H1 (cell line): ENCODE measurements around the gene CPT1A. TPM values are rescaled to one million over a fixed set of nuclear protein-coding genes. Genes with fewer than 3 reads are reported as not detected.

Experiments used
- CTCF ChIA-PET: fragments of 300-600 bp; sonication (Branson Sonifier 250); formaldehyde crosslinking; loops from one replicate; lab custom pipeline; 2021; ENCODE audit not compliant: partially characterized antibody; lab: Charles Lee
- POLR2A ChIA-PET: fragments of 300-600 bp; sonication (Branson Sonifier 250); formaldehyde crosslinking; loops from one replicate; lab custom pipeline; 2021; ENCODE audit warnings: inconsistent platforms; ENCODE audit not compliant: partially characterized antibody; lab: Charles Lee
- DNase-seq, 2 experiments: peaks; one replicate each; pipeline versions ENCODE4 v3.0.0 to v3.0.0-alpha.2; 2010 to 2022; ENCODE audit warnings: low spot score in 2 of 2, low read depth in 1 of 2, mixed read lengths in 1 of 2
- FAIRE-seq: peaks from 2 replicates; lab custom pipeline; 2011; peaks lifted over from hg19 to GRCh38; lab: Jason Lieb, UNC
- H2AFZ ChIP-seq: 2 replicates; pipeline ENCODE4 v1.8.1; 2012; ENCODE audit warnings: low read length, inconsistent platforms
- H2AK5ac ChIP-seq: 2 replicates; pipeline ENCODE4 v1.6.1; 2013; ENCODE audit warnings: low read depth, low read length
- H2BK120ac ChIP-seq: replicated peaks from 2 replicates; pipeline ENCODE3; 2013; ENCODE audit warnings: low read depth, low read length, inconsistent platforms
- H2BK12ac ChIP-seq: 2 replicates; pipeline ENCODE4 v1.6.1; 2013; ENCODE audit warnings: low read depth, low read length
- H2BK15ac ChIP-seq: 2 replicates; pipeline ENCODE4 v1.6.1; 2013; ENCODE audit warnings: low read length
- H2BK20ac ChIP-seq: 2 replicates; pipeline ENCODE4 v1.6.1; 2013; ENCODE audit warnings: low read length
- H2BK5ac ChIP-seq: 2 replicates; pipeline ENCODE4 v1.6.1; 2013; ENCODE audit warnings: low read depth, low read length
- H3K14ac ChIP-seq: 2 replicates; pipeline ENCODE4 v1.6.1; 2013; ENCODE audit warnings: inconsistent platforms; ENCODE audit not compliant: insufficient read length
- H3K18ac ChIP-seq: 2 replicates; pipeline ENCODE4 v1.6.1; 2013; ENCODE audit warnings: low read length; ENCODE audit errors: extremely low read depth
- H3K23ac ChIP-seq: 2 replicates; pipeline ENCODE4 v1.6.1; 2013; ENCODE audit warnings: inconsistent platforms; ENCODE audit not compliant: insufficient read length
- H3K23me2 ChIP-seq: 2 replicates; pipeline ENCODE4 v1.6.1; 2013; ENCODE audit warnings: low read depth, low read length
- H3K27ac ChIP-seq: 2 replicates; pipeline ENCODE4 v1.6.1; 2011; ENCODE audit warnings: low read depth, low read length, inconsistent platforms
- H3K27me3 ChIP-seq, 4 experiments: replicated peaks in 1 of 4; 1 replicate in 1 of 4; 2 replicates in 3 of 4; pipeline versions ENCODE4 v1.6.1 to v1.8.1; 2011 to 2013; ENCODE audit warnings: low read length in 3 of 4, mild to moderate bottlenecking in 3 of 4, inconsistent platforms in 2 of 4, mixed read lengths in 2 of 4, moderate library complexity in 1 of 4; ENCODE audit not compliant: control insufficient read depth in 3 of 4, insufficient read depth in 3 of 4; ENCODE audit errors: extremely low read depth in 1 of 4
- H3K36me3 ChIP-seq, 4 experiments: 2 replicates each; pipeline versions ENCODE4 v1.6.1 to v1.8.1; 2011 to 2013; ENCODE audit warnings: mild to moderate bottlenecking in 4 of 4, low read length in 3 of 4, moderate library complexity in 2 of 4, control low read depth in 1 of 4, inconsistent platforms in 1 of 4; ENCODE audit not compliant: insufficient read depth in 4 of 4, control insufficient read depth in 2 of 4
- H3K4ac ChIP-seq: replicated peaks from 2 replicates; pipeline ENCODE3; 2013; ENCODE audit warnings: low read length, low read depth, mixed read lengths, inconsistent platforms; ENCODE audit not compliant: insufficient read length
- H3K4me1 ChIP-seq, 4 experiments: replicated peaks in 1 of 4; 1 replicate in 1 of 4; 2 replicates in 3 of 4; pipeline versions ENCODE4 v1.6.1 to v1.8.1; 2011 to 2013; ENCODE audit warnings: low read length in 3 of 4, inconsistent platforms in 2 of 4, mixed read lengths in 1 of 4; ENCODE audit not compliant: insufficient read depth in 4 of 4, control insufficient read depth in 3 of 4
- H3K4me2 ChIP-seq, 2 experiments: 2 replicates each; pipeline versions ENCODE4 v1.6.1 to v1.8.1; 2011 to 2013; ENCODE audit warnings: low read depth in 2 of 2, low read length in 2 of 2, control low read depth in 1 of 2, inconsistent platforms in 1 of 2, mild to moderate bottlenecking in 1 of 2; ENCODE audit not compliant: insufficient read depth in 1 of 2
- H3K4me3 ChIP-seq, 4 experiments: fragments of 200-600, 300-600 bp in 1 of 4; sonication (generic), shearing (Covaris generic), sonication (Bioruptor Twin) in 1 of 4; 2 replicates each; pipeline versions ENCODE4 v1.5.1 to v1.8.1; 2011 to 2016; ENCODE audit warnings: low read length in 4 of 4, low read depth in 3 of 4, control low read depth in 2 of 4, inconsistent platforms in 2 of 4, mild to moderate bottlenecking in 2 of 4, mixed read lengths in 1 of 4, moderate library complexity in 1 of 4; ENCODE audit not compliant: insufficient read depth in 2 of 4; ENCODE audit errors: extremely low read depth in 1 of 4
- H3K56ac ChIP-seq: replicated peaks from 2 replicates; pipeline ENCODE3; 2013; ENCODE audit warnings: low read depth, mild to moderate bottlenecking, mixed read lengths, low read length, inconsistent platforms; ENCODE audit not compliant: insufficient read length
- H3K79me1 ChIP-seq: 2 replicates; pipeline ENCODE4 v1.6.1; 2013; ENCODE audit warnings: low read depth, low read length, control low read depth
- H3K79me2 ChIP-seq, 2 experiments: 2 replicates each; pipeline versions ENCODE4 v1.6.1 to v1.8.1; 2012 to 2013; ENCODE audit warnings: low read length in 2 of 2, mild to moderate bottlenecking in 2 of 2, inconsistent platforms in 1 of 2; ENCODE audit not compliant: insufficient read depth in 2 of 2, control insufficient read depth in 1 of 2
- H3K9ac ChIP-seq, 4 experiments: replicated peaks in 1 of 4; 1 replicate in 1 of 4; 2 replicates in 3 of 4; pipeline versions ENCODE4 v1.6.1 to v1.8.1; 2011 to 2013; ENCODE audit warnings: low read depth in 3 of 4, low read length in 3 of 4, control low read depth in 2 of 4, mild to moderate bottlenecking in 2 of 4, moderate library complexity in 2 of 4, inconsistent platforms in 1 of 4; ENCODE audit errors: extremely low read depth in 1 of 4
- H3K9me3 ChIP-seq, 2 experiments: 2 replicates each; pipeline versions ENCODE4 v1.6.1 to v1.8.1; 2012 to 2013; ENCODE audit warnings: mild to moderate bottlenecking in 2 of 2, moderate library complexity in 2 of 2, control low read depth in 1 of 2, inconsistent platforms in 1 of 2, low read depth in 1 of 2, low read length in 1 of 2, mixed read lengths in 1 of 2; ENCODE audit not compliant: insufficient read depth in 2 of 2
- H4K20me1 ChIP-seq, 2 experiments: replicated peaks in 1 of 2; 2 replicates each; pipeline versions ENCODE3 to v1.8.1; 2011 to 2013; ENCODE audit warnings: inconsistent platforms in 2 of 2, low read length in 2 of 2, mild to moderate bottlenecking in 1 of 2; ENCODE audit not compliant: insufficient read depth in 2 of 2, control insufficient read depth in 1 of 2
- H4K5ac ChIP-seq: 2 replicates; pipeline ENCODE4 v1.6.1; 2013; ENCODE audit warnings: low read length, low read depth, mixed read lengths, inconsistent platforms; ENCODE audit not compliant: insufficient read length
- H4K8ac ChIP-seq: 2 replicates; pipeline ENCODE4 v1.8.0; 2013; ENCODE audit warnings: mild to moderate bottlenecking, moderate library complexity, low read length, inconsistent platforms; ENCODE audit not compliant: insufficient read depth; ENCODE audit errors: extremely low read depth
- H4K91ac ChIP-seq: replicated peaks from 2 replicates; pipeline ENCODE3; 2013; ENCODE audit warnings: low read length, mixed read lengths, inconsistent platforms; ENCODE audit not compliant: insufficient read length
- KDM4A ChIP-seq: IDR thresholded peaks from one replicate; pipeline ENCODE4 v1.7.1; 2012; ENCODE audit warnings: low read depth, mild to moderate bottlenecking, moderate library complexity, low read length, inconsistent platforms; ENCODE audit not compliant: severe bottlenecking
- RAD21 ChIP-seq, 2 experiments: IDR thresholded peaks in 1 of 2; conservative IDR thresholded peaks in 1 of 2; 2 replicates each; pipeline ENCODE4 v1.6.1; 2011; ENCODE audit warnings: low read depth in 2 of 2, low read length in 2 of 2, improper control_type of control experiment in 1 of 2, inconsistent platforms in 1 of 2, mild to moderate bottlenecking in 1 of 2, moderate library complexity in 1 of 2
- TEAD4 ChIP-seq: IDR thresholded peaks from 2 replicates; pipeline ENCODE4 v1.6.1; 2012; ENCODE audit warnings: low read depth, low read length, inconsistent platforms, mixed read lengths
- WGBS, 2 experiments: shearing (Covaris generic) in 1 of 2; methylation state at CpG; one replicate each; pipeline versions ENCODE4 v1.1.6 to v1.1.7; 2013 to 2015; ENCODE audit warnings: low lambda C conversion rate in 2 of 2, mixed read lengths in 2 of 2, inconsistent platforms in 1 of 2, low coverage in 1 of 2, missing lambda C conversion rate in 1 of 2; ENCODE audit not compliant: insufficient replicate concordance in 2 of 2, insufficient coverage in 1 of 2, insufficient read length in 1 of 2; ENCODE audit errors: extremely low coverage in 1 of 2, missing lambda C conversion rate in 1 of 2; 5-methylcytosine and 5-hydroxymethylcytosine counted together
- polyA plus RNA-seq, 7 experiments: library from polyadenylated mRNA; depleted of rRNA in 3 of 7; stranded (reverse) in 5 of 7; unstranded in 2 of 7; fragments of >200 nt in 5 of 7; fragments of 200-250 nt in 2 of 7; gene quantifications; 1 replicate in 5 of 7; 2 replicates in 1 of 7; 4 replicates in 1 of 7; pipeline versions ENCODE4 v1.2.1 to v1.2.3, GENCODE V29; 2011 to 2013; ENCODE audit warnings: missing spikeins in 2 of 7, mixed read lengths in 2 of 7
- total RNA-seq: library from RNA; stranded (reverse); fragmentation: NEBNext Ultra II Directional; extraction: Animal tissue kit (Norgen Biotek cat#: 25700); gene quantifications from 2 replicates; pipeline ENCODE4 v1.2.1, GENCODE V29; 2021
- TF ChIP-seq, protein P1 (sequence below), 3 experiments: IDR thresholded peaks; 1 replicate in 2 of 3; 2 replicates in 1 of 3; pipeline versions ENCODE4 v1.5.1 to v1.6.1; 2011; ENCODE audit warnings: low read length in 3 of 3, mild to moderate bottlenecking in 3 of 3, inconsistent platforms in 2 of 3, low read depth in 1 of 3, moderate library complexity in 1 of 3; ENCODE audit not compliant: insufficient read depth in 1 of 3; ENCODE audit errors: control extremely low read depth in 1 of 3

The CPT1A gene
- total and polyA plus RNA-seq, 2 of the 8 experiments (the other 6 are each of a cell fraction or from before 2014, with no cell fraction given), result 2.9 to 12.2 TPM

DNA sequence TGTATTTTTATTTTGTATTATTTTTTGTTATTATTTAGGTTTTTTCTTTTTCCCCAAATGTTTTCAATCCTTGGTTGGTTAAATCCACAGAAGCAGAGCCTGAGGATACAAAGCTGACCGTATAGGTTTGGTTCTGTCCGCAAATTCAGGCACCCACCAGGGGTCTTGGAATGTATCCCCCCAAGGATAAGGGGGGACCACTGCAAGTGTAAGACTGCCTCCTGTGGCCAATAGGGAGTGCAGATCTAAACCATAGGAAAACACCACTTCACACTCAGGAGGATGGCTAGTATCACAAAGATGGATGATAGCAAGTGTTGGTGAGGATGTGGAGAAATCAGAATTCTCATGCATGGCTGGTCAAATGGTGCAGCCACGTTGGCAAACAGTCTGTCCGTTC, 20.0 kb downstream of the CPT1A start:
- POLR2A ChIA-PET, result no interaction called here

More for the DNA sequence above, 20.0 kb downstream of the CPT1A start:
- FAIRE-seq, result no peak
- Histone ChIP-seq H2BK5ac (no peak overlapping the region), H3K23ac (no peak overlapping the region), H4K20me1 (peaks cover 0 to 4% of the 10 kb centered on the region in 2 experiments), H2BK120ac (no peak overlapping the region), H4K91ac (no peak overlapping the region), H3K36me3 (no peaks in the 10 kb centered on the region), H3K4me2 (no peak overlapping the region), H2AK5ac (no peak overlapping the region), H2AFZ (no peak overlapping the region), H2BK15ac (no peak overlapping the region; the same call in 1 of the 2 replicates), H3K4ac (no peak overlapping the region), H3K23me2 (peaks cover 4% of the 10 kb centered on the region; the same call in 1 of the 2 replicates), H3K27ac (no peak overlapping the region), H3K18ac (no peak overlapping the region), H3K79me1 (no peaks in the 10 kb centered on the region), H2BK12ac (no peak overlapping the region), H3K9ac (no peak overlapping the region), H3K4me1 (peaks cover 0 to 1% (median 0%) of the 10 kb centered on the region in 4 experiments; a peak in 3 of 7 replicates), H3K27me3 (no peaks in the 10 kb centered on the region), H2BK20ac (no peak overlapping the region), H3K4me3 (no peak overlapping the region), H3K9me3 (no peaks in the 10 kb centered on the region), H4K8ac (no peak overlapping the region), H3K56ac (no peak overlapping the region), H3K79me2 (no peaks in the 10 kb centered on the region), H4K5ac (no peak overlapping the region), H3K14ac (no peak overlapping the region)
- no peak for DNase-seq
- TF ChIP-seq, protein P1, sequence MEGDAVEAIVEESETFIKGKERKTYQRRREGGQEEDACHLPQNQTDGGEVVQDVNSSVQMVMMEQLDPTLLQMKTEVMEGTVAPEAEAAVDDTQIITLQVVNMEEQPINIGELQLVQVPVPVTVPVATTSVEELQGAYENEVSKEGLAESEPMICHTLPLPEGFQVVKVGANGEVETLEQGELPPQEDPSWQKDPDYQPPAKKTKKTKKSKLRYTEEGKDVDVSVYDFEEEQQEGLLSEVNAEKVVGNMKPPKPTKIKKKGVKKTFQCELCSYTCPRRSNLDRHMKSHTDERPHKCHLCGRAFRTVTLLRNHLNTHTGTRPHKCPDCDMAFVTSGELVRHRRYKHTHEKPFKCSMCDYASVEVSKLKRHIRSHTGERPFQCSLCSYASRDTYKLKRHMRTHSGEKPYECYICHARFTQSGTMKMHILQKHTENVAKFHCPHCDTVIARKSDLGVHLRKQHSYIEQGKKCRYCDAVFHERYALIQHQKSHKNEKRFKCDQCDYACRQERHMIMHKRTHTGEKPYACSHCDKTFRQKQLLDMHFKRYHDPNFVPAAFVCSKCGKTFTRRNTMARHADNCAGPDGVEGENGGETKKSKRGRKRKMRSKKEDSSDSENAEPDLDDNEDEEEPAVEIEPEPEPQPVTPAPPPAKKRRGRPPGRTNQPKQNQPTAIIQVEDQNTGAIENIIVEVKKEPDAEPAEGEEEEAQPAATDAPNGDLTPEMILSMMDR (IDR thresholded peaks at IDR 0.05; ENCODE audit: control extremely low read depth in 1 of 3, insufficient read depth in 1 of 3, low read depth in 1 of 3, low read length in 3 of 3), result peak; percentile 27 to 60 (median 42)
- TF ChIP-seq RAD21 (IDR thresholded peaks at IDR 0.05 in 1 of 2, conservative IDR thresholded peaks at IDR 0.05 in 1 of 2; ENCODE audit: low read depth in 2 of 2, low read length in 2 of 2), result peak; percentile 52 to 55
- peak; percentile 88 for TF ChIP-seq TEAD4
- TF ChIP-seq KDM4A, result no peak
- WGBS, 2 experiments, result 69% methylated on average over 4 of the region's 4 CpGs; no CpG with 5 or more reads in 1 of the 2 experiments
- CTCF ChIA-PET, result interaction anchor here (0.7 to 8.6 kb wide), 2 partner anchors 9 to 20 kb away, joined by 3 to 63 read pairs; no protein-coding TSS in a partner anchor
